ENCODE results near the gene IMPG1. TPM values are rescaled to one million over a fixed set of nuclear protein-coding genes. Genes with fewer than 3 reads are reported as not detected.

IMPG1 gene
- total RNA-seq, 4 donors from 2014 or later, result not detected

DNA sequence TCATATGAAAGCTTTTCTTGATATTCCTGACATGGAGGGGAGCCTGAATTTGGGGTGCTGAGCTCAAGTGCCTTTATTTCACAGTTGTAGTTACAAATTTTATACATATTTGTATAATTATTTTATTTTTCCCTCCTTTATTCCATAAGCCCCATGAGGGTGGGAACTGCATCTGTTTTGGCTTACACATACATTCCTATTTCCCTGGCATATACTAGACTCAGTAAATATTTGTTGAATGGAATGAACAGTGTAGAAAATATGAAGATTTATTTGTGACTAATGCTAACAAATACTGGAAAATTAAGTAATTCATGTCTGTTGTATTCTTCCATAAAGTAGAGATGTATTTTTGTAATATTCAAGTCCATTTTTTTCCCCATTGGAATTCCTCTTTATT is 196.3 kb downstream of the IMPG1 start:
- no peak for ATAC-seq (ENCODE audit: low FRiP score)
- TF ChIP-seq, protein P1, sequence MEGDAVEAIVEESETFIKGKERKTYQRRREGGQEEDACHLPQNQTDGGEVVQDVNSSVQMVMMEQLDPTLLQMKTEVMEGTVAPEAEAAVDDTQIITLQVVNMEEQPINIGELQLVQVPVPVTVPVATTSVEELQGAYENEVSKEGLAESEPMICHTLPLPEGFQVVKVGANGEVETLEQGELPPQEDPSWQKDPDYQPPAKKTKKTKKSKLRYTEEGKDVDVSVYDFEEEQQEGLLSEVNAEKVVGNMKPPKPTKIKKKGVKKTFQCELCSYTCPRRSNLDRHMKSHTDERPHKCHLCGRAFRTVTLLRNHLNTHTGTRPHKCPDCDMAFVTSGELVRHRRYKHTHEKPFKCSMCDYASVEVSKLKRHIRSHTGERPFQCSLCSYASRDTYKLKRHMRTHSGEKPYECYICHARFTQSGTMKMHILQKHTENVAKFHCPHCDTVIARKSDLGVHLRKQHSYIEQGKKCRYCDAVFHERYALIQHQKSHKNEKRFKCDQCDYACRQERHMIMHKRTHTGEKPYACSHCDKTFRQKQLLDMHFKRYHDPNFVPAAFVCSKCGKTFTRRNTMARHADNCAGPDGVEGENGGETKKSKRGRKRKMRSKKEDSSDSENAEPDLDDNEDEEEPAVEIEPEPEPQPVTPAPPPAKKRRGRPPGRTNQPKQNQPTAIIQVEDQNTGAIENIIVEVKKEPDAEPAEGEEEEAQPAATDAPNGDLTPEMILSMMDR (IDR thresholded peaks at IDR 0.05), result no peak
- no peak for DNase-seq (ENCODE audit: low spot score)

- ATAC-seq (ENCODE audit: low FRiP score), result no peak
- no peak for DNase-seq (ENCODE audit: low spot score)
- TF ChIP-seq, protein P1 (IDR thresholded peaks at IDR 0.05), result no peak
These were observed 198.2 kb downstream of the IMPG1 start for GRCh38 chr6:75874224-75874623.

Small RNA genes lying within 50 kb of the gene (small RNA-seq; reads per million reads assigned to genes)
- not detected for gene RF00019
- gene RNU6-248P, result not detected

All from omental fat pad (tissue), 4 donors.